Neural progenitor cell (in vitro differentiated cells): Measurements from ENCODE around the gene RIPOR2. TPM values are rescaled to one million over a fixed set of nuclear protein-coding genes. Genes with fewer than 3 reads are reported as not detected.
"Not testable (repeated sequence)": the region's sequence is repeated elsewhere in the genome, so short reads cannot be mapped to it uniquely, and the experiment has no call there.

Source experiments
- DNase-seq: peaks from one replicate; pipeline ENCODE4 v3.0.0-alpha.2; 2016; ENCODE audit warnings: low spot score
- H2AFZ ChIP-seq: fragments of 200-600 bp; sonication (generic); replicated peaks from 2 replicates; pipeline ENCODE4 v1.6.1; 2016; ENCODE audit warnings: antibody characterized with exemption
- H3F3A ChIP-seq: fragments of 200-600 bp; sonication (generic); 2 replicates; pipeline ENCODE4 v1.6.1; 2016; ENCODE audit warnings: antibody characterized with exemption, low read depth
- H3K27ac ChIP-seq: fragments of 200-600 bp; sonication (generic); 2 replicates; pipeline ENCODE4 v1.5.1; 2016; ENCODE audit warnings: mild to moderate bottlenecking
- H3K27me3 ChIP-seq: fragments of 200-600 bp; sonication (generic); 2 replicates; pipeline ENCODE4 v1.6.1; 2016; ENCODE audit warnings: mild to moderate bottlenecking, moderate library complexity
- H3K36me3 ChIP-seq: fragments of 200-600 bp; sonication (generic); 2 replicates; pipeline ENCODE4 v1.5.1; 2016
- H3K4me1 ChIP-seq: fragments of 200-600 bp; sonication (generic); 2 replicates; pipeline ENCODE4 v1.6.1; 2016; ENCODE audit warnings: mixed run types
- H3K4me2 ChIP-seq: fragments of 200-600 bp; sonication (generic); 2 replicates; pipeline ENCODE4 v1.6.1; 2016
- H3K4me3 ChIP-seq: fragments of 200-600 bp; sonication (generic); 2 replicates; pipeline ENCODE4 v1.5.1; 2016
- H3K79me2 ChIP-seq: fragments of 200-600 bp; sonication (generic); 2 replicates; pipeline ENCODE4 v1.6.1; 2016; ENCODE audit warnings: low read depth
- H3K9ac ChIP-seq: fragments of 200-600 bp; sonication (generic); 2 replicates; pipeline ENCODE4 v1.6.1; 2016
- H3K9me3 ChIP-seq: fragments of 200-600 bp; sonication (generic); 2 replicates; pipeline ENCODE4 v1.5.1; 2016; ENCODE audit warnings: low read depth
- H4K20me1 ChIP-seq: fragments of 200-600 bp; sonication (generic); 2 replicates; pipeline ENCODE4 v1.6.1; 2016; ENCODE audit warnings: low read depth
- H3K27ac Mint-ChIP-seq: 3 replicates; pipeline ENCODE4 v1.8.0; 2021; ENCODE audit warnings: mixed read lengths
- H3K27me3 Mint-ChIP-seq: 2 replicates; pipeline ENCODE4 v1.8.0; 2022; ENCODE audit warnings: low read depth, mild to moderate bottlenecking, inconsistent platforms, moderate library complexity, mixed read lengths; ENCODE audit not compliant: insufficient read depth
- H3K36me3 Mint-ChIP-seq: 3 replicates; pipeline ENCODE4 v1.8.0; 2021; ENCODE audit warnings: mixed read lengths
- H3K4me1 Mint-ChIP-seq: 3 replicates; pipeline ENCODE4 v1.8.0; 2021; ENCODE audit warnings: mixed read lengths
- H3K4me3 Mint-ChIP-seq: 3 replicates; pipeline ENCODE4 v1.8.0; 2021; ENCODE audit warnings: mild to moderate bottlenecking, moderate library complexity, mixed read lengths
- H3K9me3 Mint-ChIP-seq: 3 replicates; pipeline ENCODE4 v1.8.0; 2020; ENCODE audit warnings: mixed read lengths
- EZH2 ChIP-seq: fragments of 200-600 bp; sonication (generic); IDR thresholded peaks from 2 replicates; pipeline ENCODE4 v1.6.1; 2017; ENCODE audit warnings: antibody characterized with exemption, mild to moderate bottlenecking, moderate library complexity
- EZH2phosphoT487 ChIP-seq: fragments of 200-600 bp; sonication (generic); IDR thresholded peaks from 2 replicates; pipeline ENCODE4 v1.6.1; 2017; ENCODE audit warnings: antibody characterized with exemption
- total RNA-seq: library from RNA; depleted of rRNA; stranded (reverse); fragments of >200 nt; gene quantifications from 2 replicates; pipeline ENCODE4 v1.2.3, GENCODE V29; 2015; ENCODE audit warnings: low replicate concordance
- TF ChIP-seq, protein P1 (sequence below): fragments of 200-600 bp; sonication (generic); IDR thresholded peaks from 2 replicates; pipeline ENCODE4 v1.5.1; 2017; ENCODE audit warnings: antibody characterized with exemption, mild to moderate bottlenecking

RIPOR2 gene
- total RNA-seq, 1 donor from 2014 or later, result 0.26 TPM

DNA sequence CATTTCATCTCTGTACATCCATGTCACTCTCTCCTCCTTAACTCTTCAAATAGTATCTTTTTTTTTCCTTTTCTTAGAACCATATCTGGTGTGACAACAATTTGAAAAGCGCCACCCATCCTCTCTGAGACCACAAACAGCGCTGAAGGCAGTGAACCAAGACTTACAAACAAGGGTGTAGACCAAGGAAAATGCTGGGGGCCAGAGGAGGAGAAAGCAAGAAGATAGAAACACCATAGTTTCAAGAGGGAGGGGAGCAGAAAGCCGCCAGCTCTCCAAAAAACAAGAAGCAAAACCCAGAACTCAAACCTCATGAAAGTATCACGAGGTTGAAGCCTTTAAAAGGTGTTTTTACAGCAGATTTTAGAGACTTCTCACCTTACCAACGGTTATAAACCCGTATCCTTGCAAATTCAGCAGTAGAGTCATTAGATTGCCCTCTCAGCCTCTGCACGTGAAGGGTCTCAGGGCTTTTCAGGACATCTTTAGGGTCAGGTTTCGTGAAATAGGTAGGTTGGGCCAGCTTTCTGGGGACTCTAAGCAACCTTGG lies 13.3 kb upstream of the RIPOR2 start:
- no peak overlapping the region for H2AFZ ChIP-seq
- H3K27ac ChIP-seq, result no peak overlapping the region
- no peaks in the 10 kb centered on the region for H3K27me3 ChIP-seq
- H3K4me1 Mint-ChIP-seq, result no peaks in the 10 kb centered on the region
- no peaks in the 10 kb centered on the region for H4K20me1 ChIP-seq
- peaks cover 5% of the 10 kb centered on the region for H3F3A ChIP-seq
- H3K9ac ChIP-seq, result no peak overlapping the region
- H3K4me1 ChIP-seq, result no peaks in the 10 kb centered on the region
- H3K9me3 Mint-ChIP-seq, result peaks cover 23% of the 10 kb centered on the region
- no peak overlapping the region for H3K27ac Mint-ChIP-seq
- peaks cover 9% of the 10 kb centered on the region for H3K36me3 ChIP-seq
- H3K9me3 ChIP-seq, result peaks cover 16% of the 10 kb centered on the region
- TF ChIP-seq EZH2, result no peak
- TF ChIP-seq EZH2phosphoT487, result no peak
- TF ChIP-seq, protein P1, sequence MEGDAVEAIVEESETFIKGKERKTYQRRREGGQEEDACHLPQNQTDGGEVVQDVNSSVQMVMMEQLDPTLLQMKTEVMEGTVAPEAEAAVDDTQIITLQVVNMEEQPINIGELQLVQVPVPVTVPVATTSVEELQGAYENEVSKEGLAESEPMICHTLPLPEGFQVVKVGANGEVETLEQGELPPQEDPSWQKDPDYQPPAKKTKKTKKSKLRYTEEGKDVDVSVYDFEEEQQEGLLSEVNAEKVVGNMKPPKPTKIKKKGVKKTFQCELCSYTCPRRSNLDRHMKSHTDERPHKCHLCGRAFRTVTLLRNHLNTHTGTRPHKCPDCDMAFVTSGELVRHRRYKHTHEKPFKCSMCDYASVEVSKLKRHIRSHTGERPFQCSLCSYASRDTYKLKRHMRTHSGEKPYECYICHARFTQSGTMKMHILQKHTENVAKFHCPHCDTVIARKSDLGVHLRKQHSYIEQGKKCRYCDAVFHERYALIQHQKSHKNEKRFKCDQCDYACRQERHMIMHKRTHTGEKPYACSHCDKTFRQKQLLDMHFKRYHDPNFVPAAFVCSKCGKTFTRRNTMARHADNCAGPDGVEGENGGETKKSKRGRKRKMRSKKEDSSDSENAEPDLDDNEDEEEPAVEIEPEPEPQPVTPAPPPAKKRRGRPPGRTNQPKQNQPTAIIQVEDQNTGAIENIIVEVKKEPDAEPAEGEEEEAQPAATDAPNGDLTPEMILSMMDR, result no peak
- H3K4me2 ChIP-seq, result no peak overlapping the region
- no peaks in the 10 kb centered on the region for H3K27me3 Mint-ChIP-seq
- H3K4me3 Mint-ChIP-seq, result no peak overlapping the region
- no peaks in the 10 kb centered on the region for H3K79me2 ChIP-seq
- H3K4me3 ChIP-seq, result no peak overlapping the region
- no peak for DNase-seq
- peaks cover 2% of the 10 kb centered on the region for H3K36me3 Mint-ChIP-seq

DNA sequence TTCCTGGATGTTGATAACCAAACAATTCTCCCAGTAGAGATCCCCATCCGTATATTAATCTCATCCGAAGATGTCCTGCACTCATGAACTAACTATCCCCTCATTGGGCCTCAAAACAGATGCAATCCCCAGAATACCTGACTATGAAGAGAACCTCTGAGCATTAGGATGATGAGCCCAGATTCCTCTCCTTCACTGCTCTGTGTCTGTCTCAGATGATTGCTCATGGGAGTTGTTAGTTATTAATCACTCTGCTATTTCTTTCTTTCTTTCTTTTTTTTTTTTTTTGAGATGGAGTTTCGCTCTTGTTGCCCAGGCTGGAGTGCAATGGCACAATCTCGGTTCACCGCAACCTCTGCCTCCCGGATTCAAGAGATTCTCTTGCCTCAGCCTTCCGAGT lies 12.5 kb upstream of the RIPOR2 start:
- not testable (repeated sequence) for H3K4me3 Mint-ChIP-seq, H3K27me3 ChIP-seq, H3K9ac ChIP-seq, H3K4me3 ChIP-seq, H3K4me2 ChIP-seq, H2AFZ ChIP-seq, H3K27ac Mint-ChIP-seq, H3K27ac ChIP-seq, H3K4me1 ChIP-seq, H4K20me1 ChIP-seq, H3K36me3 ChIP-seq, H3K36me3 Mint-ChIP-seq, H3K4me1 Mint-ChIP-seq, H3K27me3 Mint-ChIP-seq, H3K79me2 ChIP-seq, DNase-seq
- Histone ChIP-seq H3K9me3 (peaks cover 16% of the 10 kb centered on the region), H3F3A (peaks cover 14% of the 10 kb centered on the region)
- peaks cover 24% of the 10 kb centered on the region for H3K9me3 Mint-ChIP-seq

DNA sequence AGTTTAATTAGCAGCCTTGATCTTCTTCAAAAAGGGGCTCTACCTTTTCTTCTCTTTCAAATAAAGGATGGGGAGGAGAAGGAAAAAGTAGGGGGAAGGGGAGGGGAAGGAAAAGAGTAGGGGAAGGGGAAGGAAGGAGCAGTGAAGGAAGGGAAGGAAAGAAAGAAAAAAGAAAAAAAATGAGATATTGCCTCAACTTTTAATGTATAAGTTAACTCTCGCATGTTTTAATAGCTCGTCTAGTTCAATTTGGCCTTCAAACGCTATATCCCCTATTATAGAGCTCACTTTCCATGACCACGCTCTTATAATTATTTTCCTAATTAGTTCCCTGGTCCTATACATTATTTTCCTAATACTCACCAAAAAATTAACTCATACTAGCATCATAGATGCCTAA lies 11.9 kb upstream of the RIPOR2 start:
- Mint-ChIP-seq H3K9me3 (peaks cover 28% of the 10 kb centered on the region), H3K4me3 (no peak overlapping the region), H3K27me3 (peaks cover 2% of the 10 kb centered on the region), H3K36me3 (no peaks in the 10 kb centered on the region), H3K4me1 (peaks cover 4% of the 10 kb centered on the region), H3K27ac (no peak overlapping the region)
- no peaks in the 10 kb centered on the region for H4K20me1 ChIP-seq
- H3K27me3 ChIP-seq, result no peaks in the 10 kb centered on the region
- H3F3A ChIP-seq, result peaks cover 18% of the 10 kb centered on the region
- H3K27ac ChIP-seq, result no peak overlapping the region
- H3K36me3 ChIP-seq, result peaks cover 9% of the 10 kb centered on the region
- TF ChIP-seq EZH2, result no peak
- TF ChIP-seq, protein P1, result no peak
- no peak for TF ChIP-seq EZH2phosphoT487
- H3K79me2 ChIP-seq, result no peaks in the 10 kb centered on the region
- no peak for DNase-seq
- no peak overlapping the region for H3K4me3 ChIP-seq
- peaks cover 16% of the 10 kb centered on the region for H3K9me3 ChIP-seq
- no peak overlapping the region for H3K4me2 ChIP-seq
- peaks cover 3% of the 10 kb centered on the region for H3K4me1 ChIP-seq
- H3K9ac ChIP-seq, result no peak overlapping the region
- H2AFZ ChIP-seq, result no peak overlapping the region

DNA sequence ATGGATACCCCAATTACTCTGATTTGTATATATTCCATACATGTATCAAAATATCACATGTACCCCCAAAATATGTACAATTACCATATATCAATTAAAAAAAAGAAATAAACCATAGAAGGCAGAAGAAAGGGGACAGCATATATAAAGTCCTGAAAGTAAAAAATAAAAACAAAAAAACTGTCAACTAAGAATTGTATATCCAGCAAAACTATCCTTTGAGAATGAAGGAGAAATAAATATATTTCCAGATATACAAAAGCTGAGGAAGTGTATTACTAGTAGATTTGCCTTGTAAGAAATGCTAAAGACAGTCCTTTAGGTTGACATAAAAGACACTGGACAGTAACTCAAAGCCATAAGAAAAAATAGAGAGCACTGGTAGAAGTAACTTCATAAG lies 9.3 kb upstream of the RIPOR2 start:
- H3K27me3 ChIP-seq, result no peaks in the 10 kb centered on the region
- H3K79me2 ChIP-seq, result no peaks in the 10 kb centered on the region
- no peak overlapping the region for H3K27ac ChIP-seq
- H3K4me3 ChIP-seq, result peak overlapping the region; percentile 1
- Mint-ChIP-seq H3K4me3 (no peak overlapping the region), H3K36me3 (no peaks in the 10 kb centered on the region), H3K4me1 (peaks cover 4% of the 10 kb centered on the region), H3K9me3 (peaks cover 31% of the 10 kb centered on the region), H3K27ac (no peak overlapping the region), H3K27me3 (peaks cover 2% of the 10 kb centered on the region)
- peaks cover 16% of the 10 kb centered on the region for H3K9me3 ChIP-seq
- peaks cover 9% of the 10 kb centered on the region for H3K36me3 ChIP-seq
- TF ChIP-seq EZH2phosphoT487, result no peak
- TF ChIP-seq, protein P1, result no peak
- no peak overlapping the region for H3K9ac ChIP-seq
- peaks cover 3% of the 10 kb centered on the region for H3K4me1 ChIP-seq
- H4K20me1 ChIP-seq, result no peaks in the 10 kb centered on the region
- H2AFZ ChIP-seq, result no peak overlapping the region
- no peak overlapping the region for H3K4me2 ChIP-seq
- no peak for DNase-seq
- peaks cover 18% of the 10 kb centered on the region for H3F3A ChIP-seq
